A549 (cell line): ENCODE data around the gene CTBP2. TPM values are rescaled to one million over a fixed set of nuclear protein-coding genes. Genes with fewer than 3 reads are reported as not detected.

Source experiments
- ATAC-seq, 2 experiments: fragments of 200-7000 bp in 1 of 2; fragments of >200 bp in 1 of 2; cut with Nextera tagmentation in 1 of 2; cut with Tn5 transposase in 1 of 2; 3 replicates each; pipeline versions ENCODE4 v1.8.0 to v1.9.1; 2018 to 2020; ENCODE audit warnings: mild to moderate bottlenecking in 1 of 2, moderate library complexity in 1 of 2
- CTCF ChIA-PET: fragments of 300-600 bp; sonication (Branson Sonifier 250); formaldehyde crosslinking; extraction: SDS; loops from one replicate; lab custom pipeline; 2021; ENCODE audit warnings: antibody characterized with exemption, inconsistent platforms; lab: Yijun Ruan, JAX
- POLR2A ChIA-PET: fragments of 350-600 bp; formaldehyde crosslinking; extraction: SDS; loops from one replicate; lab custom pipeline; 2021; ENCODE audit warnings: antibody characterized with exemption, inconsistent platforms; lab: Yijun Ruan, JAX
- DNase-seq, 2 experiments: peaks; one replicate each; pipeline versions ENCODE4 v3.0.0 to v3.0.0-alpha.2; 2011 to 2016; ENCODE audit warnings: low read depth in 1 of 2, low spot score in 1 of 2
- FAIRE-seq: peaks from 2 replicates; lab custom pipeline; 2011; peaks lifted over from hg19 to GRCh38; lab: Jason Lieb, UNC
- H3K27ac ChIP-seq, 2 experiments: fragments of >200 bp; sonication (Bioruptor Twin); formaldehyde crosslinking; 3 replicates each; pipeline ENCODE4 v1.5.1; 2016 to 2017
- H3K4me1 ChIP-seq: fragments of >200 bp; sonication (Bioruptor Twin); formaldehyde crosslinking; 3 replicates; pipeline ENCODE4 v1.6.1; 2016
- H3K4me2 ChIP-seq: fragments of >200 bp; sonication (Bioruptor Twin); formaldehyde crosslinking; 3 replicates; pipeline ENCODE4 v1.6.1; 2016
- H3K4me3 ChIP-seq: fragments of >200 bp; sonication (Bioruptor Twin); formaldehyde crosslinking; 3 replicates; pipeline ENCODE4 v1.5.1; 2016
- H3K9me3 ChIP-seq: fragments of >200 bp; sonication (Bioruptor Twin); formaldehyde crosslinking; 3 replicates; pipeline ENCODE4 v1.6.1; 2016
- BCL3 ChIP-seq: fragments of >200 bp; sonication (Bioruptor Twin); formaldehyde crosslinking; IDR thresholded peaks from 3 replicates; pipeline ENCODE4 v1.6.1; 2016
- BHLHE40 ChIP-seq: IDR thresholded peaks from 2 replicates; pipeline ENCODE4 v1.6.1; 2012; ENCODE audit warnings: low read depth, low read length, inconsistent platforms
- CBX8 ChIP-seq: fragments of 200-600 bp; sonication (generic); IDR thresholded peaks from 2 replicates; pipeline ENCODE4 v1.6.1; 2016
- CEBPB ChIP-seq, 2 experiments: fragments of >200 bp in 1 of 2; sonication (Bioruptor Twin) in 1 of 2; formaldehyde crosslinking in 1 of 2; IDR thresholded peaks; 2 replicates each; pipeline ENCODE4 v1.6.1; 2012 to 2016
- CHD2 ChIP-seq: fragments of 150-350 bp; IDR thresholded peaks from 2 replicates; pipeline ENCODE4 v1.6.1; 2014; ENCODE audit warnings: low read length; ENCODE audit not compliant: partially characterized antibody
- CHD4 ChIP-seq: fragments of 200-600 bp; sonication (generic); IDR thresholded peaks from 2 replicates; pipeline ENCODE4 v1.6.1; 2016; ENCODE audit warnings: antibody characterized with exemption, mild to moderate bottlenecking, borderline replicate concordance
- E2F6 ChIP-seq: IDR thresholded peaks from 2 replicates; pipeline ENCODE4 v1.6.1; 2012; ENCODE audit warnings: low read depth, borderline replicate concordance
- EHMT2 ChIP-seq: fragments of 200-600 bp; sonication (generic); IDR thresholded peaks from 2 replicates; pipeline ENCODE4 v1.6.1; 2016; ENCODE audit warnings: antibody characterized with exemption, low read depth, mild to moderate bottlenecking, moderate library complexity
- ELK1 ChIP-seq: fragments of 150-350 bp; IDR thresholded peaks from 2 replicates; pipeline ENCODE4 v1.6.1; 2014; ENCODE audit warnings: low read depth, mild to moderate bottlenecking, low read length
- EP300 ChIP-seq, 2 experiments: fragments of >200 bp; sonication (Bioruptor Twin); formaldehyde crosslinking; IDR thresholded peaks; 2 replicates in 1 of 2; 3 replicates in 1 of 2; pipeline ENCODE4 v1.6.1; 2016 to 2017
- FOSB ChIP-seq: fragments of 250-450 bp; sonication (Bioruptor Pico); IDR thresholded peaks from 2 replicates; pipeline ENCODE4 v1.5.0; 2020; ENCODE audit warnings: mild to moderate bottlenecking, moderate library complexity
- FOSL2 ChIP-seq, 2 experiments: fragments of 450-650 bp in 1 of 2; fragments of >200 bp in 1 of 2; sonication (Bioruptor Twin) in 1 of 2; formaldehyde crosslinking; IDR thresholded peaks; 2 replicates each; pipeline versions ENCODE4 v1.5.0 to v1.6.1; 2016 to 2020; ENCODE audit warnings: mild to moderate bottlenecking in 1 of 2, moderate library complexity in 1 of 2
- HEYL ChIP-seq: fragments of 250-450 bp; sonication (Bioruptor Pico); IDR thresholded peaks from 2 replicates; pipeline ENCODE4 v1.8.0; 2021; ENCODE audit warnings: mild to moderate bottlenecking, moderate library complexity
- HOXA7 ChIP-seq: fragments of 250-450 bp; sonication (Bioruptor Pico); IDR thresholded peaks from 2 replicates; pipeline ENCODE4 v1.5.0; 2020; ENCODE audit warnings: mild to moderate bottlenecking, moderate library complexity
- HOXB5 ChIP-seq: fragments of 250-450 bp; sonication (Bioruptor Pico); IDR thresholded peaks from 2 replicates; pipeline ENCODE4 v1.5.0; 2020; ENCODE audit warnings: mild to moderate bottlenecking, moderate library complexity
- JUN ChIP-seq, 2 experiments: fragments of >200 bp; sonication (Bioruptor Twin); formaldehyde crosslinking; IDR thresholded peaks; 2 replicates in 1 of 2; 3 replicates in 1 of 2; pipeline ENCODE4 v1.6.1; 2016 to 2017
- JUNB ChIP-seq: fragments of >200 bp; sonication (Bioruptor Twin); formaldehyde crosslinking; IDR thresholded peaks from 2 replicates; pipeline ENCODE4 v1.6.1; 2016
- KDM1A ChIP-seq: fragments of 200-600 bp; sonication (generic); IDR thresholded peaks from 2 replicates; pipeline ENCODE4 v1.6.1; 2016; ENCODE audit warnings: low read depth, mild to moderate bottlenecking
- KDM5A ChIP-seq: fragments of 200-600 bp; sonication (generic); IDR thresholded peaks from 2 replicates; pipeline ENCODE4 v1.6.1; 2016; ENCODE audit warnings: antibody characterized with exemption, mild to moderate bottlenecking
- MAFK ChIP-seq: fragments of 450-650 bp; IDR thresholded peaks from 2 replicates; pipeline ENCODE4 v1.6.1; 2014; ENCODE audit not compliant: partially characterized antibody
- MAZ ChIP-seq: fragments of 150-350 bp; IDR thresholded peaks from 2 replicates; pipeline ENCODE4 v1.6.1; 2014; ENCODE audit warnings: antibody characterized with exemption, low read depth, low read length, borderline replicate concordance
- MYC ChIP-seq: IDR thresholded peaks from 2 replicates; pipeline ENCODE4 v1.6.1; 2012; ENCODE audit warnings: mild to moderate bottlenecking, inconsistent platforms, low read length, improper control_type of control experiment, borderline replicate concordance
- NFE2L2 ChIP-seq: fragments of 150-350 bp; conservative IDR thresholded peaks from 2 replicates; pipeline ENCODE4 v1.6.1; 2014; ENCODE audit warnings: low read length
- PBX3 ChIP-seq: IDR thresholded peaks from 2 replicates; pipeline ENCODE4 v1.6.1; 2012
- POLR2A ChIP-seq: IDR thresholded peaks from 2 replicates; pipeline ENCODE4 v1.6.1; 2012; ENCODE audit warnings: mild to moderate bottlenecking, low read length
- RFX5 ChIP-seq: fragments of 450-650 bp; IDR thresholded peaks from 2 replicates; pipeline ENCODE4 v1.7.1; 2014; ENCODE audit warnings: antibody characterized with exemption, mild to moderate bottlenecking, moderate library complexity
- RNF2 ChIP-seq: fragments of 200-600 bp; sonication (generic); IDR thresholded peaks from 2 replicates; pipeline ENCODE4 v1.6.1; 2016; ENCODE audit warnings: low read depth, mild to moderate bottlenecking, antibody characterized with exemption, moderate library complexity, borderline replicate concordance
- SREBF2 ChIP-seq: fragments of 450-650 bp; IDR thresholded peaks from 2 replicates; pipeline ENCODE4 v1.6.1; 2014; ENCODE audit warnings: mild to moderate bottlenecking, moderate library complexity
- TFCP2L1 ChIP-seq: fragments of 250-450 bp; sonication (Bioruptor Pico); IDR thresholded peaks from 2 replicates; pipeline ENCODE4 v1.5.0; 2021; ENCODE audit warnings: mild to moderate bottlenecking
- TP53 ChIP-seq: fragments of 250-450 bp; sonication (Bioruptor Pico); IDR thresholded peaks from 2 replicates; pipeline ENCODE4 v1.5.0; 2021; ENCODE audit warnings: mild to moderate bottlenecking, moderate library complexity
- USF2 ChIP-seq: fragments of 450-650 bp; IDR thresholded peaks from 2 replicates; pipeline ENCODE4 v1.6.1; 2014; ENCODE audit warnings: antibody characterized with exemption
- ZC3H11A ChIP-seq: fragments of 450-650 bp; IDR thresholded peaks from 2 replicates; pipeline ENCODE4 v1.6.1; 2014; ENCODE audit warnings: antibody characterized with exemption, mild to moderate bottlenecking
- ZNF302 ChIP-seq: fragments of 250-450 bp; sonication (Bioruptor Pico); IDR thresholded peaks from 2 replicates; pipeline ENCODE4 v1.9.0; 2021; ENCODE audit warnings: inconsistent platforms, mild to moderate bottlenecking, moderate library complexity
- WGBS: methylation state at CpG from one replicate; pipeline ENCODE4 v1.1.6; 2017; ENCODE audit errors: missing lambda C conversion rate; 5-methylcytosine and 5-hydroxymethylcytosine counted together
- polyA plus RNA-seq, 4 experiments: library from polyadenylated mRNA; depleted of rRNA in 3 of 4; stranded (reverse); fragments of >200 nt; fragmentation: RNase III in 1 of 4; extraction: RNeasy Plus Mini Kit Qiagen cat#74134 plus additional on column Dnase treatment in 1 of 4; gene quantifications; 2 replicates in 3 of 4; 3 replicates in 1 of 4; pipeline ENCODE4 v1.2.3, GENCODE V29; 2011 to 2017

CTBP2 gene
- polyA plus RNA-seq, 2 of the 4 experiments (the other 2 are of a cell fraction) = 74.9 to 78.9 TPM

- no peak for TF ChIP-seq BCL3
- TF ChIP-seq RNF2 = no peak
- peak in 1 of 2 experiments; percentile 14; a peak in 1 of 4 replicates for TF ChIP-seq CEBPB (IDR thresholded peaks at IDR 0.05)
- 0 out of 2 replicates have a peak, but pooled peaks have one; percentile 48 for TF ChIP-seq BHLHE40
- TF ChIP-seq CHD4 = no peak
- TF ChIP-seq MAFK = no peak
- TF ChIP-seq TFCP2L1 (CRISPR knock-in tag) = 0 out of 2 replicates have a peak, but pooled peaks have one; percentile 17
- TF ChIP-seq ZNF302 (CRISPR knock-in tag) = no peak
- TF ChIP-seq KDM1A = no peak
- TF ChIP-seq POLR2A = no peak
- 0 out of 2 replicates have a peak, but pooled peaks have one; percentile 45 for TF ChIP-seq FOSB (CRISPR knock-in tag)
- TF ChIP-seq E2F6 = no peak
- no peak for TF ChIP-seq NFE2L2
- peak; percentile 62; the same call in 1 of the 2 replicates for TF ChIP-seq FOSL2 (IDR thresholded peaks at IDR 0.05)
- TF ChIP-seq FOSL2 (CRISPR knock-in tag; IDR thresholded peaks at IDR 0.05) = peak; percentile 88
- TF ChIP-seq MAZ = no peak
- no peak; the same call in 1 of the 2 replicates for TF ChIP-seq HOXB5 (CRISPR knock-in tag)
- peak; percentile 15 to 42; a peak in 2 of 5 replicates for TF ChIP-seq EP300 (IDR thresholded peaks at IDR 0.05)
- TF ChIP-seq USF2 = no peak
- TF ChIP-seq MYC = no peak; the same call in 1 of the 2 replicates
- TF ChIP-seq EHMT2 = no peak
- no peak for TF ChIP-seq RFX5
- TF ChIP-seq TP53 (CRISPR knock-in tag) = no peak
- TF ChIP-seq ZC3H11A = no peak
- peak in 1 of 2 experiments; percentile 48; a peak in 2 of 5 replicates for TF ChIP-seq JUN (IDR thresholded peaks at IDR 0.05)
- TF ChIP-seq CBX8 = no peak
- no peak for TF ChIP-seq HEYL (CRISPR knock-in tag)
- no peak for TF ChIP-seq KDM5A
- peak; percentile 50 for TF ChIP-seq PBX3
- TF ChIP-seq, all 56 proteins: peak for 16
These were observed 36.8 kb downstream of the CTBP2 start (continued) for GRCh38 chr10:125123476-125124114.

- 93% methylated on average over 8 of the region's 8 CpGs for WGBS
- Histone ChIP-seq H3K4me3 (no peak overlapping the region), H3K4me2 (peak overlapping the region; percentile 70; the same call in 2 of the 3 replicates), H3K4me1 (peaks cover 75% of the 10 kb centered on the region), H3K27ac (peak overlapping the region; percentile 79 to 81), H3K9me3 (no peaks in the 10 kb centered on the region)
- DNase-seq = no peak
- TF ChIP-seq KDM5A (no peak), SREBF2 (no peak), EP300 (IDR thresholded peaks at IDR 0.05) (no peak), CHD2 (no peak), ELK1 (no peak), JUNB (no peak), POLR2A (no peak), HOXA7 (CRISPR knock-in tag) (no peak), E2F6 (no peak)
- no peak for ATAC-seq
- no peak for FAIRE-seq
- ChIA-PET CTCF (interaction anchor here (0.9 to 1.8 kb wide), 4 partner anchors 23 to 40 kb away, joined by 3 to 7 read pairs (median 4); no protein-coding TSS in a partner anchor), POLR2A (no interaction called here)
These were observed 37.8 kb downstream of the CTBP2 start for GRCh38 chr10:125122566-125122965.
